H9 (cell line): ENCODE measurements around the gene ANKHD1. TPM values are rescaled to one million over a fixed set of nuclear protein-coding genes. Genes with fewer than 3 reads are reported as not detected.
A peak's percentile ranks its signal among the peaks of the same experiment; 100 is the strongest.

ENCODE experiments used
- DNase-seq: peaks from one replicate; pipeline ENCODE4 v3.0.0-alpha.2; 2017
- H2AFZ ChIP-seq: one replicate; pipeline ENCODE4 v1.6.1; 2013; ENCODE audit warnings: mild to moderate bottlenecking, low read length, control low read depth, moderate library complexity
- H2AK5ac ChIP-seq: 2 replicates; pipeline ENCODE4 v1.6.1; 2013; ENCODE audit warnings: low read length, control low read depth, mixed read lengths; ENCODE audit not compliant: insufficient read length
- H2BK120ac ChIP-seq: one replicate; pipeline ENCODE4 v1.6.1; 2013; ENCODE audit warnings: low read depth, mild to moderate bottlenecking, low read length, control low read depth, inconsistent platforms; ENCODE audit not compliant: poor library complexity, severe bottlenecking
- H2BK12ac ChIP-seq: 2 replicates; pipeline ENCODE4 v1.6.1; 2013; ENCODE audit warnings: low read length, control low read depth, mixed read lengths, low read depth; ENCODE audit not compliant: insufficient read length
- H2BK15ac ChIP-seq: 2 replicates; pipeline ENCODE4 v1.6.1; 2013; ENCODE audit warnings: low read depth, low read length, control low read depth
- H2BK20ac ChIP-seq: one replicate; pipeline ENCODE4 v1.6.1; 2013; ENCODE audit warnings: low read depth, mild to moderate bottlenecking, low read length, control low read depth, inconsistent platforms; ENCODE audit not compliant: poor library complexity, severe bottlenecking
- H2BK5ac ChIP-seq: 2 replicates; pipeline ENCODE4 v1.6.1; 2013; ENCODE audit warnings: low read length, control low read depth, mixed read lengths; ENCODE audit not compliant: insufficient read length
- H3K14ac ChIP-seq: 2 replicates; pipeline ENCODE4 v1.6.1; 2013; ENCODE audit warnings: low read length, control low read depth; ENCODE audit not compliant: insufficient read depth
- H3K18ac ChIP-seq: 2 replicates; pipeline ENCODE4 v1.6.1; 2013; ENCODE audit warnings: low read depth, mild to moderate bottlenecking, mixed read lengths, low read length, control low read depth; ENCODE audit not compliant: insufficient read length
- H3K23ac ChIP-seq: 2 replicates; pipeline ENCODE4 v1.6.1; 2013; ENCODE audit warnings: low read length, control low read depth, mixed read lengths, low read depth; ENCODE audit not compliant: insufficient read length
- H3K23me2 ChIP-seq: 2 replicates; pipeline ENCODE4 v1.6.1; 2013; ENCODE audit warnings: low read depth, mild to moderate bottlenecking, mixed read lengths, low read length, control low read depth; ENCODE audit not compliant: insufficient read length, poor library complexity, severe bottlenecking
- H3K27ac ChIP-seq: 2 replicates; pipeline ENCODE4 v1.5.1; 2013; ENCODE audit warnings: low read length, control low read depth, mixed read lengths, low read depth; ENCODE audit not compliant: insufficient read length
- H3K27me3 ChIP-seq: 2 replicates; pipeline ENCODE4 v1.6.1; 2013; ENCODE audit warnings: low read length, control low read depth, inconsistent platforms; ENCODE audit not compliant: insufficient read depth
- H3K4ac ChIP-seq: 2 replicates; pipeline ENCODE4 v1.6.1; 2013; ENCODE audit warnings: low read depth, mild to moderate bottlenecking, control low read depth, inconsistent platforms, low read length, moderate library complexity
- H3K4me1 ChIP-seq: 2 replicates; pipeline ENCODE4 v1.6.1; 2013; ENCODE audit warnings: low read length, control low read depth, inconsistent platforms; ENCODE audit not compliant: insufficient read depth
- H3K4me2 ChIP-seq: 2 replicates; pipeline ENCODE4 v1.6.1; 2013; ENCODE audit warnings: low read length, control low read depth, mixed read lengths; ENCODE audit not compliant: insufficient read length, insufficient read depth
- H3K56ac ChIP-seq: 2 replicates; pipeline ENCODE4 v1.6.1; 2013; ENCODE audit warnings: low read depth, mild to moderate bottlenecking, mixed read lengths, low read length, control low read depth; ENCODE audit not compliant: insufficient read length
- H3K79me1 ChIP-seq: 2 replicates; pipeline ENCODE4 v1.6.1; 2013; ENCODE audit warnings: low read depth, mild to moderate bottlenecking, moderate library complexity, low read length, control low read depth, inconsistent platforms; ENCODE audit not compliant: insufficient read depth, poor library complexity, severe bottlenecking
- H3K79me2 ChIP-seq: 2 replicates; pipeline ENCODE4 v1.6.1; 2013; ENCODE audit warnings: low read length, control low read depth, inconsistent platforms; ENCODE audit not compliant: insufficient read depth
- H3K9ac ChIP-seq: 2 replicates; pipeline ENCODE4 v1.6.1; 2013; ENCODE audit warnings: low read length, control low read depth, mixed read lengths; ENCODE audit not compliant: insufficient read length; ENCODE audit errors: extremely low read depth
- H3K9me3 ChIP-seq: one replicate; pipeline ENCODE4 v1.6.1; 2013; ENCODE audit warnings: low read depth, low read length, inconsistent platforms; ENCODE audit not compliant: control insufficient read depth
- H3T11ph ChIP-seq: one replicate; pipeline ENCODE4 v1.6.1; 2013; ENCODE audit warnings: mild to moderate bottlenecking, low read length, control low read depth, inconsistent platforms
- H4K20me1 ChIP-seq: one replicate; pipeline ENCODE4 v1.6.1; 2013; ENCODE audit not compliant: control insufficient read depth, insufficient read length, insufficient read depth
- H4K5ac ChIP-seq: 2 replicates; pipeline ENCODE4 v1.6.1; 2013; ENCODE audit warnings: low read depth, mild to moderate bottlenecking, mixed read lengths, low read length, control low read depth; ENCODE audit not compliant: insufficient read length
- H4K8ac ChIP-seq: replicated peaks from 2 replicates; pipeline ENCODE4 v1.6.1; 2013; ENCODE audit warnings: low read length, control low read depth, mixed read lengths, low read depth; ENCODE audit not compliant: insufficient read length
- H4K91ac ChIP-seq: 2 replicates; pipeline ENCODE4 v1.6.1; 2013; ENCODE audit warnings: low read depth, mild to moderate bottlenecking, moderate library complexity, mixed read lengths, low read length, control low read depth; ENCODE audit not compliant: insufficient read length
- H3K27ac Mint-ChIP-seq, 3 experiments: 2 replicates in 2 of 3; 3 replicates in 1 of 3; pipeline ENCODE4 v1.8.0; 2020 to 2021; ENCODE audit warnings: mixed read lengths in 3 of 3, mild to moderate bottlenecking in 1 of 3, moderate library complexity in 1 of 3
- H3K27me3 Mint-ChIP-seq: 2 replicates; pipeline ENCODE4 v1.8.0; 2021; ENCODE audit warnings: low read depth, mild to moderate bottlenecking, moderate library complexity, mixed read lengths
- H3K36me3 Mint-ChIP-seq, 3 experiments: 2 replicates in 2 of 3; 3 replicates in 1 of 3; pipeline ENCODE4 v1.8.0; 2020 to 2021; ENCODE audit warnings: low read depth in 3 of 3, mixed read lengths in 3 of 3; ENCODE audit not compliant: insufficient read depth in 1 of 3
- H3K4me1 Mint-ChIP-seq, 2 experiments: 2 replicates each; pipeline ENCODE4 v1.8.0; 2020; ENCODE audit warnings: mixed read lengths in 2 of 2
- H3K4me3 Mint-ChIP-seq, 2 experiments: 2 replicates in 1 of 2; 3 replicates in 1 of 2; pipeline ENCODE4 v1.8.0; 2020 to 2021; ENCODE audit warnings: mild to moderate bottlenecking in 2 of 2, mixed read lengths in 2 of 2, moderate library complexity in 1 of 2
- H3K9me3 Mint-ChIP-seq, 2 experiments: 2 replicates in 1 of 2; 3 replicates in 1 of 2; pipeline ENCODE4 v1.8.0; 2020; ENCODE audit warnings: mild to moderate bottlenecking in 2 of 2, mixed read lengths in 2 of 2, moderate library complexity in 1 of 2
- WGBS: extraction: QIAGEN DNeasy Blood & Tissue Kit; methylation state at CpG from one replicate; pipeline ENCODE4 v1.1.7; 2013; ENCODE audit warnings: missing lambda C conversion rate, low lambda C conversion rate, mixed read lengths; ENCODE audit not compliant: insufficient read length; ENCODE audit errors: extremely low coverage; 5-methylcytosine and 5-hydroxymethylcytosine counted together
- total RNA-seq: library from RNA; stranded (reverse); gene quantifications from 2 replicates; pipeline ENCODE4 v1.2.1, GENCODE V29; 2021
- TF ChIP-seq, protein P1 (sequence below): fragments of 200-600 bp; sonication (generic); conservative IDR thresholded peaks from 3 replicates; pipeline ENCODE4 v1.8.0; 2021; ENCODE audit warnings: antibody characterized with exemption, mild to moderate bottlenecking

Gene ANKHD1
- total RNA-seq, 1 experiment from 2014 or later, result 105 TPM

DNA sequence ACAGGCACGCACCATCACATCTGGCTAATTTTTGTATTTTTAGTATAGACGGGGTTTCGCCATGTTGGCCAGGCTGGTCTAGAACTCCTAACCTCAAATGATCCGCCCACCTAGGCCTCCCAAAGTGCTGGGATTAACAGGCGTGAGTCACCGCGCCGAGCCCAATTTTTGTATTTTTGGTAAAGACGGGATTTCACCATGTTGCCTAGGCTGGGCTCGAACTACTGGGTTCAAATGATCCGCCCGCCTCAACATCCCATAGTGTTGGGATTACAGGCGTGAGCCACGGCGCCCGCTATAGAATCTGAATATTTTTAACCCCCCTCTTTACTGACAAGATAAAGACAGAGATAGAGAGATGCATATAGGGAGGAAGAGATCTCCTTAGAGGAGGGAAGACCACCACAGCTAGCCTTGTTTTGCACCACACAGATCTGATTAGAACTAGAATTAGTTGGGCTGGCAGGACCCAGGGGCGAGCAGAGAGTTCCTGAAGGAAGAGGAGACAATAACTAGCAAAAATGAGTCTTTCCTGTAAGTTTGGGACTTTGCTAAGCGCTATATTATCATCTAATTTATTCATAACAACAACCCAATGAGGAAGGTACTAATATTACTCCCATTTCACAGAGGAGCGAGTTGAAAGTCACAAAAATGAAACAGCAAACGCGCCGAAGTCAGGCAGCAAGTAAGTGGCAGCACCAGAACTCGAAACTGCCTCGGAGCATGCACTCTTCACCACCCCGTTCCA lies 1.5 kb upstream of the ANKHD1 start:
- H3K14ac ChIP-seq, result peak overlapping the region; percentile 58
- WGBS, result no CpG with 5 or more reads among the region's 25 CpGs

More for the DNA sequence above, 1.5 kb upstream of the ANKHD1 start:
- TF ChIP-seq, protein P1, sequence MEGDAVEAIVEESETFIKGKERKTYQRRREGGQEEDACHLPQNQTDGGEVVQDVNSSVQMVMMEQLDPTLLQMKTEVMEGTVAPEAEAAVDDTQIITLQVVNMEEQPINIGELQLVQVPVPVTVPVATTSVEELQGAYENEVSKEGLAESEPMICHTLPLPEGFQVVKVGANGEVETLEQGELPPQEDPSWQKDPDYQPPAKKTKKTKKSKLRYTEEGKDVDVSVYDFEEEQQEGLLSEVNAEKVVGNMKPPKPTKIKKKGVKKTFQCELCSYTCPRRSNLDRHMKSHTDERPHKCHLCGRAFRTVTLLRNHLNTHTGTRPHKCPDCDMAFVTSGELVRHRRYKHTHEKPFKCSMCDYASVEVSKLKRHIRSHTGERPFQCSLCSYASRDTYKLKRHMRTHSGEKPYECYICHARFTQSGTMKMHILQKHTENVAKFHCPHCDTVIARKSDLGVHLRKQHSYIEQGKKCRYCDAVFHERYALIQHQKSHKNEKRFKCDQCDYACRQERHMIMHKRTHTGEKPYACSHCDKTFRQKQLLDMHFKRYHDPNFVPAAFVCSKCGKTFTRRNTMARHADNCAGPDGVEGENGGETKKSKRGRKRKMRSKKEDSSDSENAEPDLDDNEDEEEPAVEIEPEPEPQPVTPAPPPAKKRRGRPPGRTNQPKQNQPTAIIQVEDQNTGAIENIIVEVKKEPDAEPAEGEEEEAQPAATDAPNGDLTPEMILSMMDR, result no peak
- Histone ChIP-seq H4K20me1 (peaks cover 4% of the 10 kb centered on the region), H3K4me2 (peak overlapping the region; percentile 96), H4K91ac (no peak overlapping the region), H4K5ac (peak overlapping the region; percentile 6), H2BK12ac (no peak overlapping the region), H3K18ac (peak overlapping the region; percentile 69), H3K4me1 (no peaks in the 10 kb centered on the region), H3K9ac (peak overlapping the region; percentile 82), H3K79me2 (peaks cover 29% of the 10 kb centered on the region; the same call in 1 of the 2 replicates), H3K27ac (peak overlapping the region; percentile 79), H4K8ac (no peak overlapping the region), H2BK120ac (no peak overlapping the region), H3T11ph (no peak overlapping the region), H3K23ac (no peak overlapping the region), H2AFZ (no peak overlapping the region), H3K79me1 (no peaks in the 10 kb centered on the region), H3K23me2 (peaks cover 11% of the 10 kb centered on the region), H2BK20ac (no peak overlapping the region), H3K56ac (no peak overlapping the region), H2BK5ac (peak overlapping the region; percentile 56), H2BK15ac (no peak overlapping the region), H3K9me3 (no peaks in the 10 kb centered on the region), H3K4ac (no peak overlapping the region), H2AK5ac (no peak overlapping the region), H3K27me3 (no peaks in the 10 kb centered on the region)
- Mint-ChIP-seq H3K4me1 (peaks cover 14 to 40% of the 10 kb centered on the region in 2 experiments), H3K4me3 (no peak overlapping the region), H3K27me3 (no peaks in the 10 kb centered on the region), H3K9me3 (no peaks in the 10 kb centered on the region; a peak in 1 of 5 replicates), H3K27ac (peak overlapping the region; percentile 93 to 96 (median 95); a peak in 6 of 7 replicates), H3K36me3 (peaks cover 2 to 13% (median 4%) of the 10 kb centered on the region in 3 experiments; a peak in 5 of 7 replicates)
- no peak for DNase-seq
